Loucy (cell line): ENCODE measurements around the gene ABCA5.
"Not testable (repeated sequence)": the region's sequence is repeated elsewhere in the genome, so short reads cannot be mapped to it uniquely, and the experiment has no call there.

ENCODE experiments used
- CTCF ChIP-seq: fragments of 200-600 bp; sonication (generic); conservative IDR thresholded peaks from 2 replicates; pipeline ENCODE4 v1.5.1; 2014; ENCODE audit warnings: mild to moderate bottlenecking, antibody characterized with exemption, low read length
- EZH2phosphoT487 ChIP-seq: fragments of 200-600 bp; IDR thresholded peaks from 2 replicates; pipeline ENCODE4 v1.6.1; 2018; ENCODE audit warnings: antibody characterized with exemption, mild to moderate bottlenecking, moderate library complexity, borderline replicate concordance

- TF ChIP-seq CTCF, EZH2phosphoT487: not testable (repeated sequence)
Measured at GRCh38 chr17:69276279-69276678, 50.7 kb downstream of the ABCA5 start.
